GM23248 (cell line): ENCODE data around the gene IQSEC1. TPM values are rescaled to one million over a fixed set of nuclear protein-coding genes. Genes with fewer than 3 reads are reported as not detected.
A peak's percentile ranks its signal among the peaks of the same experiment; 100 is the strongest.

Experiments
- DNase-seq: peaks from one replicate; pipeline ENCODE4 v3.0.0-alpha.2; 2015
- H2AFZ ChIP-seq: fragments of 200-600 bp; sonication (generic); 2 replicates; pipeline ENCODE4 v1.6.1; 2016; ENCODE audit warnings: antibody characterized with exemption
- H3F3A ChIP-seq: fragments of 200-600 bp; sonication (generic); 2 replicates; pipeline ENCODE4 v1.6.1; 2016; ENCODE audit warnings: mild to moderate bottlenecking, antibody characterized with exemption, mixed run types; ENCODE audit not compliant: insufficient read depth
- H3K27ac ChIP-seq: fragments of 200-600 bp; sonication (generic); 2 replicates; pipeline ENCODE4 v1.5.1; 2016; ENCODE audit warnings: mild to moderate bottlenecking
- H3K27me3 ChIP-seq: fragments of 200-600 bp; sonication (generic); replicated peaks from 2 replicates; pipeline ENCODE4 v1.6.1; 2016; ENCODE audit warnings: mild to moderate bottlenecking; ENCODE audit not compliant: insufficient read depth
- H3K36me3 ChIP-seq: fragments of 200-600 bp; sonication (generic); 2 replicates; pipeline ENCODE4 v1.6.1; 2016; ENCODE audit warnings: low read depth, mild to moderate bottlenecking
- H3K4me1 ChIP-seq: fragments of 200-600 bp; sonication (generic); 2 replicates; pipeline ENCODE4 v1.6.1; 2016; ENCODE audit warnings: mild to moderate bottlenecking; ENCODE audit not compliant: insufficient read depth
- H3K4me2 ChIP-seq: fragments of 200-600 bp; sonication (generic); one replicate; pipeline ENCODE4 v1.6.1; 2016; ENCODE audit warnings: mild to moderate bottlenecking; ENCODE audit not compliant: unreplicated experiment
- H3K4me3 ChIP-seq: fragments of 200-600 bp; sonication (generic); 2 replicates; pipeline ENCODE4 v1.5.1; 2016; ENCODE audit warnings: mild to moderate bottlenecking
- H3K79me2 ChIP-seq: fragments of 200-600 bp; sonication (generic); 2 replicates; pipeline ENCODE4 v1.6.1; 2016; ENCODE audit warnings: mild to moderate bottlenecking; ENCODE audit not compliant: insufficient read depth
- H3K9ac ChIP-seq: fragments of 200-600 bp; sonication (generic); 2 replicates; pipeline ENCODE4 v1.6.1; 2016; ENCODE audit warnings: mild to moderate bottlenecking
- H3K9me2 ChIP-seq: fragments of 200-600 bp; sonication (generic); 2 replicates; pipeline ENCODE4 v1.6.1; 2016; ENCODE audit warnings: mixed run types, mild to moderate bottlenecking, moderate library complexity; ENCODE audit not compliant: insufficient read depth
- H3K9me3 ChIP-seq: fragments of 200-600 bp; sonication (generic); one replicate; pipeline ENCODE4 v1.6.1; 2017; ENCODE audit warnings: low read depth
- H4K20me1 ChIP-seq: fragments of 200-600 bp; sonication (generic); 2 replicates; pipeline ENCODE4 v1.6.0; 2016; ENCODE audit not compliant: insufficient read depth
- EZH2 ChIP-seq: fragments of 200-600 bp; sonication (generic); IDR thresholded peaks from 2 replicates; pipeline ENCODE4 v1.6.1; 2018; ENCODE audit warnings: antibody characterized with exemption, mild to moderate bottlenecking; ENCODE audit not compliant: insufficient read depth, poor library complexity, severe bottlenecking
- EZH2phosphoT487 ChIP-seq: fragments of 200-600 bp; sonication (generic); IDR thresholded peaks from 2 replicates; pipeline ENCODE4 v1.6.1; 2018; ENCODE audit warnings: antibody characterized with exemption, moderate library complexity, mild to moderate bottlenecking, low read depth; ENCODE audit not compliant: insufficient read depth
- WGBS, 2 experiments: methylation state at CpG; one replicate each; pipeline ENCODE4 v1.1.6; 2015 to 2017; ENCODE audit warnings: low lambda C conversion rate in 2 of 2, low coverage in 1 of 2; ENCODE audit errors: missing lambda C conversion rate in 2 of 2; 5-methylcytosine and 5-hydroxymethylcytosine counted together
- in situ Hi-C: fragments of 300-500 bp; cut with MboI; formaldehyde crosslinking; loops from 2 replicates; pipeline ENCODE4 v1.15.0; 2020
- polyA plus RNA-seq: library from polyadenylated mRNA; unstranded; fragments of >200 nt; fragmentation: Nextera tagmentation; extraction: Ambion mirVana; gene quantifications from 2 replicates; pipeline ENCODE4 v1.2.1, GENCODE V29; 2016
- total RNA-seq: library from RNA; depleted of rRNA; stranded (reverse); fragments of >200 nt; shearing (Covaris generic); gene quantifications from 2 replicates; pipeline ENCODE4 v1.2.3, GENCODE V29; 2014

Gene IQSEC1
- total and polyA plus RNA-seq, 2 experiments from 2014 or later = 5.1 to 21.6 TPM

GRCh38 chr3:12970684-12971083 lies 102.5 kb downstream of the IQSEC1 start:
- H3K27me3 ChIP-seq = no peaks in the 10 kb centered on the region

GRCh38 chr3:12969486-12969885 lies 103.7 kb downstream of the IQSEC1 start:
- no peak for DNase-seq

More at GRCh38 chr3:12970684-12971083, 102.5 kb downstream of the IQSEC1 start:
- Histone ChIP-seq H3K4me3 (no peak overlapping the region), H3K4me1 (peaks cover 6% of the 10 kb centered on the region; the same call in 1 of the 2 replicates), H4K20me1 (no peaks in the 10 kb centered on the region), H3F3A (no peaks in the 10 kb centered on the region), H3K9me2 (no peaks in the 10 kb centered on the region), H3K9me3 (no peaks in the 10 kb centered on the region), H3K27ac (no peak overlapping the region), H3K9ac (no peak overlapping the region), H3K36me3 (no peaks in the 10 kb centered on the region), H2AFZ (no peak overlapping the region), H3K79me2 (peaks cover 17% of the 10 kb centered on the region), H3K4me2 (no peak overlapping the region)
- TF ChIP-seq EZH2phosphoT487 = no peak
- TF ChIP-seq EZH2 = no peak
- DNase-seq = no peak
- in situ Hi-C loops = no loop called here
- WGBS, 2 experiments = 77 to 83% methylated on average over 5 of the region's 5 CpGs

GRCh38 chr3:12968541-12968940 lies 104.7 kb downstream of the IQSEC1 start:
- Histone ChIP-seq H4K20me1 (no peaks in the 10 kb centered on the region), H3K9ac (no peak overlapping the region), H3K9me3 (no peaks in the 10 kb centered on the region), H3K79me2 (peaks cover 39% of the 10 kb centered on the region), H2AFZ (no peak overlapping the region; the same call in 1 of the 2 replicates), H3K9me2 (no peaks in the 10 kb centered on the region), H3K4me1 (peaks cover 6% of the 10 kb centered on the region; the same call in 1 of the 2 replicates), H3K27me3 (no peaks in the 10 kb centered on the region), H3K36me3 (no peaks in the 10 kb centered on the region), H3F3A (no peaks in the 10 kb centered on the region), H3K4me2 (no peak overlapping the region), H3K27ac (no peak overlapping the region), H3K4me3 (no peak overlapping the region)
- in situ Hi-C loops = no loop called here
- 65 to 70% methylated on average over 5 of the region's 5 CpGs for WGBS, 2 experiments
- TF ChIP-seq EZH2phosphoT487 = no peak
- TF ChIP-seq EZH2 = no peak
- DNase-seq = no peak

More at GRCh38 chr3:12969486-12969885, 103.7 kb downstream of the IQSEC1 start:
- Histone ChIP-seq H3K4me2 (no peak overlapping the region), H3K27me3 (no peaks in the 10 kb centered on the region), H3K36me3 (no peaks in the 10 kb centered on the region), H3K9me2 (no peaks in the 10 kb centered on the region), H4K20me1 (no peaks in the 10 kb centered on the region), H2AFZ (no peak overlapping the region), H3F3A (no peaks in the 10 kb centered on the region), H3K27ac (no peak overlapping the region), H3K79me2 (peaks cover 29% of the 10 kb centered on the region), H3K4me1 (peaks cover 6% of the 10 kb centered on the region; the same call in 1 of the 2 replicates), H3K4me3 (no peak overlapping the region), H3K9ac (no peak overlapping the region), H3K9me3 (no peaks in the 10 kb centered on the region)
- no peak for TF ChIP-seq EZH2
- no peak for TF ChIP-seq EZH2phosphoT487
- 48 to 52% methylated on average over 6 of the region's 6 CpGs for WGBS, 2 experiments
- in situ Hi-C loops = no loop called here

- Histone ChIP-seq H3K9ac (peak overlapping the region; percentile 94), H3F3A (no peaks in the 10 kb centered on the region), H3K9me3 (no peaks in the 10 kb centered on the region), H4K20me1 (no peaks in the 10 kb centered on the region), H3K4me3 (peak overlapping the region; percentile 89), H3K27me3 (no peaks in the 10 kb centered on the region), H2AFZ (peak overlapping the region; percentile 85), H3K4me1 (peaks cover 6% of the 10 kb centered on the region; the same call in 1 of the 2 replicates), H3K36me3 (no peaks in the 10 kb centered on the region), H3K79me2 (peaks cover 46% of the 10 kb centered on the region), H3K4me2 (peak overlapping the region; percentile 91), H3K9me2 (no peaks in the 10 kb centered on the region), H3K27ac (peak overlapping the region; percentile 32; the same call in 1 of the 2 replicates)
- peak; percentile 96 for DNase-seq
- 3 to 4% methylated on average over 41 to 64 of the region's 64 CpGs for WGBS, 2 experiments
- in situ Hi-C loops = no loop called here
- no peak for TF ChIP-seq EZH2
- no peak for TF ChIP-seq EZH2phosphoT487
These were observed 105.5 kb downstream of the IQSEC1 start for GRCh38 chr3:12967606-12968351.
